HAP-1 (cell line): Measurements from ENCODE around the gene ZNF277.
A peak's percentile ranks its signal among the peaks of the same experiment; 100 is the strongest.

Source experiments
- DNase-seq, 2 experiments: peaks; one replicate each; pipeline ENCODE4 v3.0.0-alpha.2; 2016 to 2020; ENCODE audit warnings: low spot score in 2 of 2
- H3K27me3 ChIP-seq: fragments of 250-450 bp; sonication (Bioruptor Pico); 2 replicates; pipeline ENCODE4 v1.5.1; 2020; ENCODE audit warnings: low read depth, mild to moderate bottlenecking, moderate library complexity
- H3K36me3 ChIP-seq: fragments of 250-450 bp; sonication (Bioruptor Pico); replicated peaks from 2 replicates; pipeline ENCODE4 v1.5.1; 2020; ENCODE audit warnings: mild to moderate bottlenecking
- H3K4me1 ChIP-seq: fragments of 250-450 bp; sonication (Bioruptor Pico); 2 replicates; pipeline ENCODE4 v1.5.1; 2020; ENCODE audit warnings: mild to moderate bottlenecking
- H3K4me3 ChIP-seq: fragments of 250-450 bp; sonication (Bioruptor Pico); 2 replicates; pipeline ENCODE4 v1.5.1; 2020; ENCODE audit warnings: mild to moderate bottlenecking, moderate library complexity
- H3K9me3 ChIP-seq: fragments of 250-450 bp; sonication (Bioruptor Pico); 2 replicates; pipeline ENCODE4 v1.5.1; 2020; ENCODE audit warnings: mild to moderate bottlenecking, moderate library complexity
- in situ Hi-C: fragments of 300-500 bp; cut with MboI; formaldehyde crosslinking; loops from 3 replicates; pipeline ENCODE4 v1.14.3; 2020; ENCODE audit warnings: low sequenced_read_pairs, inconsistent platforms, mixed read lengths

ZNF277 gene, protein sequence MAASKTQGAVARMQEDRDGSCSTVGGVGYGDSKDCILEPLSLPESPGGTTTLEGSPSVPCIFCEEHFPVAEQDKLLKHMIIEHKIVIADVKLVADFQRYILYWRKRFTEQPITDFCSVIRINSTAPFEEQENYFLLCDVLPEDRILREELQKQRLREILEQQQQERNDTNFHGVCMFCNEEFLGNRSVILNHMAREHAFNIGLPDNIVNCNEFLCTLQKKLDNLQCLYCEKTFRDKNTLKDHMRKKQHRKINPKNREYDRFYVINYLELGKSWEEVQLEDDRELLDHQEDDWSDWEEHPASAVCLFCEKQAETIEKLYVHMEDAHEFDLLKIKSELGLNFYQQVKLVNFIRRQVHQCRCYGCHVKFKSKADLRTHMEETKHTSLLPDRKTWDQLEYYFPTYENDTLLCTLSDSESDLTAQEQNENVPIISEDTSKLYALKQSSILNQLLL

DNA sequence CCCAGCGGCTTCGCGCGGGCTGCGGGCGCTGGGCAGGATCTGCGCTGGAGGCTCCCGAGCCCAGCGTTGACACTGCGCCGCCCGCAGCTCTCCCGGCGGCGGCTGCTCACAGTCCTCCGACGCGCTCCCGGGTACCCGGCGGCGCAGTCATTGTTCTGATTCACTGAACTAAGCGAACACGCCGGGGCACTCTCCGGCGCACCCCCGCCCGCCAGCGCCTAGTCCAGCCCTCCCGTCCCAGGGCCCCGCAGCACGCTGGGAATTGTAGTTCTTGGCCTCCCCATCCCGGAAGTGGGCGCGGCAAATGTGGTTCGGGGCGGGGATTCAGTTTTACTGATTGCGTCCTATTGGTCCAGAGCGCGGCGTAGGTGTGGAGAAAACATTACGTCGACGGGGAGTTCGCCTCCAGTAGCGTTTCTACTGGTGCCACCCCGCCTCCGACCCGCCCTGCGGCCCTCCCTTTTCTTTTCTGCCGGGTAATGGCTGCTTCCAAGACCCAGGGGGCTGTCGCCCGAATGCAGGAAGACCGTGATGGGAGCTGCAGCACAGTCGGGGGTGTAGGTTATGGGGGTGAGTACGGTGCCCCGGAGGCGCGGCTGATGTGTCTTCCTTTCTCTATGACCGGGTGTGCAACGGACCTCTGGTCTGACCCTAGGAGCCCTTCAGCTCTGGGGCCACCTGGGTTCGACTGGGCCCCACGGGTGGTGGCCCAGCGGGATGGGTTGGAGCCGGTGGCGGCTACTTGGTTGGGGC lies at the start of gene ZNF277, which contains the start of gene DOCK4:
Gene ZNF277 (plus strand): TSS at position 458 of the 753 bp plus-strand sequence. CDS start 22 bp downstream, at position 480.
Gene DOCK4 (minus strand): TSS at position 162 of the 753 bp plus-strand sequence. CDS start 261 bp downstream, outside the sequence.
- Histone ChIP-seq H3K4me3 (peak within 1 kb of the TSS; percentile 96), H3K36me3 (0 out of 2 replicates have a peak, but pooled peaks cover 2% of the 10 kb centered on the region), H3K4me1 (peaks cover 5% of the 10 kb centered on the region), H3K9me3 (no peaks in the 10 kb centered on the region), H3K27me3 (0 out of 2 replicates have a peak, but pooled peaks cover 4% of the 10 kb centered on the region)
- in situ Hi-C loops: no loop called here
- peak; percentile 97 to 99 for DNase-seq

DNA sequence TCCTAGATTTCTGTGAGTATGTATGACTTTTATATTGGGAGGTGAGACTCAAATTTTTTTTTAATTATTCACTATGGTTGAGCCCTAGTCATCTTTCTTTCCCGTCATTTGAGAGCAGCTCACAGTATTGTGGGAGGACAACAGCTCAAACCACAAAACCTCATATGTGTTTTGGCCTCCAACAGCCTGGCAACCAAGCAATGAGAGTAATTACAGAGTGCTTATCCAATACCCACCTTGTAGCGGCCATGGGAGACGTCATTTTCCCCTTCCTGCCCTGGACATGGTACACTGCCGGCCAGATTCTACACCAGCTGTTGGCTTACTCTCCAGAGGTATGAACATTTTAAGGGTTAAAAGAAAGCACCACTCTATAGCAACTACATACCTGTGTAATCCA lies 49.4 kb upstream of the ZNF277 start:
- DNase-seq: no peak
- no peaks in the 10 kb centered on the region for H3K36me3 ChIP-seq
- H3K9me3 ChIP-seq: no peaks in the 10 kb centered on the region
- H3K4me3 ChIP-seq: no peak overlapping the region
- no peaks in the 10 kb centered on the region; the same call in 1 of the 2 replicates for H3K4me1 ChIP-seq
- in situ Hi-C loops: no loop called here
- H3K27me3 ChIP-seq: 0 out of 2 replicates have a peak, but pooled peaks cover 6% of the 10 kb centered on the region

DNA sequence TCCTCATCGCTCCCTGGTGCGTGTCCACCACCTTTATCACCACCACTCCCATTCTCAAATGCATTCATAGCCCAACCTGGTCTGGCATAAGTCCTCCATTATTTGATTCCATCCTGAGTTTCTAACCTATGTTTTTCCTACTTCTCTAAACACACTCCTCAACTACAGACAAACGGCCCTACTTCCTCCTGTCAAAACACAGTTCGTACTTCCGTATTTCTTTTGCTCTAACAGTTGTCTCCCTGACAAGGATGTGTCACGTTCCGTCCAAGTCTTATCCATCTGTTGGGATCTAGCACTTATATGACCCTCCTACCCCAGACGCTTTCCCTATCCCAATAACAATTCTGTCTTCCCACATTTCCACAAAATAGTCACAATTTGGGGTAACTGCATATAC lies 47.1 kb upstream of the ZNF277 start:
- in situ Hi-C loops: no loop called here
- H3K4me3 ChIP-seq: no peak overlapping the region
- no peaks in the 10 kb centered on the region for H3K27me3 ChIP-seq
- H3K9me3 ChIP-seq: no peaks in the 10 kb centered on the region
- no peaks in the 10 kb centered on the region for H3K36me3 ChIP-seq
- H3K4me1 ChIP-seq: peaks cover 8% of the 10 kb centered on the region
- no peak for DNase-seq

DNA sequence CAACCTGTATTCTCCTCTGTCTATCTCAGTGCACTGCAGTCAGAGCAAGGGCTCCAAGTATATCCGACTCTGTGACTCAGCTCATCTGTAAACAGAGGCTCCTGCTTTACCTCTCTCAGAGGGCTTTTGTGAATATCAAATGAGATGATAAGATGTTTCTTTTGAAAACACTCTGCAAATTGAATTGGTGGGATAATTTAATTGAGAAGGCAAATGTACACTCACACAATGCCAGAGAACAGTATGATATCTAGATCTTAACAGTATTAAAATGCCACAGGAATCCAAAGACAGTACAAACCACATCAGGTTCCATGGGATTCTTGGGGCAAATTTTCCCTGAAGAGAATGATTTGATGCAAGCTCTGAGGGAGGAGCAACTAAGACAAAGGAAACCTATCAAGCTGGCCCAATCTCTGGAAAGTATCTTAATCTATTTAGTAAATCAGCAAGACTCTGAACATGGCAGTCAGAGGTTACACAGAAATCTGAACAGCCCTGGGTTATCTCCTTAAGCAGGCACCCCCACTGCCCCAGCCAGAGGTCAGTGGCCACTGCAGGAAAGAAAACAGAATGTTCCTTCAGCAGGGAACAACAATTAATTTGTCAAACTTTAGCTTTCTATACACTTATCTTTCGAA lies 46.2 kb upstream of the ZNF277 start:
- H3K4me3 ChIP-seq: no peak overlapping the region

DNA sequence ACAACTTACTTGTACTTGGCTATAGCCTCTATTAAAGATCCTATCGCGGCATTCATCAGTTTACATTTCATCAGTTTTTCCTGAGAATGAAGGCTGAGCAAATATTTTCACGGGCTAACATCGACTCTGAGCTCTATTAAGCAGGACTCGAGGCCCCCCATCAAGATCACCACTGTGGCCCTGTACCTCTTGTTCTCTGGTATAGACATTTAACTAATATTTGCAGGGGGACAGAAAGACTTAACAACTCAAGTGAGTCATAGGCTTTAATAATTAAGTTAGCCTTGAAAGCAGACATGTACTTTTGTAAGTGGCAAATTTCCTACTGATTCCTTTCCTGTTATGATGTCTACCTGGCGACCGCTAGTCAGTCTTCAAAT lies 45.7 kb upstream of the ZNF277 start:
- Histone ChIP-seq H3K36me3 (no peaks in the 10 kb centered on the region), H3K4me1 (peaks cover 8% of the 10 kb centered on the region), H3K4me3 (no peak overlapping the region), H3K27me3 (peaks cover 3% of the 10 kb centered on the region; the same call in 1 of the 2 replicates), H3K9me3 (no peaks in the 10 kb centered on the region)
- DNase-seq: no peak
- in situ Hi-C loops: no loop called here

More for the DNA sequence above, 46.2 kb upstream of the ZNF277 start:
- H3K36me3 ChIP-seq: no peaks in the 10 kb centered on the region
- no peaks in the 10 kb centered on the region for H3K9me3 ChIP-seq
- DNase-seq: no peak
- in situ Hi-C loops: no loop called here
- H3K4me1 ChIP-seq: peaks cover 8% of the 10 kb centered on the region
- peaks cover 3% of the 10 kb centered on the region; the same call in 1 of the 2 replicates for H3K27me3 ChIP-seq

DNA sequence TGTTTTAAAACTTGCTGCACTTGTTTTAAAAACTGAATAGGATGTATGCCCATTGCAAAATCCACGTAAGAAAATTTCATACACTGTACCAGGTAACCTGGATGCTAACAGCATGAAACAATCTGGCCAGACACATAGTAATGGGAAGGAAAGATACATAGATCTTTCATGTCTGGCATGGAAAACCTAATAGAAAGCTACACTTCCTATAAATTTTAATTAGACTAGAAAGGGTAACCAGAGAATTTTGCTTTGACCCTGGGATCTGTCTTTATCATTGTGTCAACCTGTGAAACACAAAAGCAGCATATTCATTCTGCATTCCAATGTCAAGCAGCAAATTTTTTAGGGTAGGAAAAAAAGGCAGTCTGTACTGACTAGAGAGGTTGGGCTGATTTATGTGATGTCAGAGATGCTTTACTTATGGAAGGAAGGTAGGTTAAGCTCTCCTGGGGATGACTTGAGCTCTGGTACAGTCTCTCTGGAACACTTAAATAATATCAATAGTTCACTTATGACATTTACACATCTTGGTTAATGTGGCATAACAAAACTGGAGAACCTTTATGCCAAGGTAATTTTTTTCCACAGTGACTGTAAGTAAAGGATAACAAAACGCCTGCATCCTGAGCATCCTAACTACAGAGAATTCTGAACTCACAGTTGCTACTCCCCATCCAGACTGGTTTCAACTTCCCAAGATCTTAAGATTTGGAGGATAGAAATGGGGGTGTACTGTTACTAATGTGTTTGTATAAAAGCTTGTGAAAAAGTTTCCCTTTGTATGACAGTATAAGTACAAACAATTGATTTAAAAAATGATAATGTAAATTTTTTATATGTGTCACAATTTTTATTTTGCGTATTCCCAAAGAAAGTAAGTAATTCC lies 45.0 kb upstream of the ZNF277 start:
- in situ Hi-C loops: no loop called here
- no peaks in the 10 kb centered on the region for H3K9me3 ChIP-seq
- DNase-seq: peak in 1 of 2 experiments; percentile 34
- peaks cover 8% of the 10 kb centered on the region for H3K4me1 ChIP-seq
- H3K36me3 ChIP-seq: no peaks in the 10 kb centered on the region
- peaks cover 3% of the 10 kb centered on the region; the same call in 1 of the 2 replicates for H3K27me3 ChIP-seq
- H3K4me3 ChIP-seq: no peak overlapping the region

DNA sequence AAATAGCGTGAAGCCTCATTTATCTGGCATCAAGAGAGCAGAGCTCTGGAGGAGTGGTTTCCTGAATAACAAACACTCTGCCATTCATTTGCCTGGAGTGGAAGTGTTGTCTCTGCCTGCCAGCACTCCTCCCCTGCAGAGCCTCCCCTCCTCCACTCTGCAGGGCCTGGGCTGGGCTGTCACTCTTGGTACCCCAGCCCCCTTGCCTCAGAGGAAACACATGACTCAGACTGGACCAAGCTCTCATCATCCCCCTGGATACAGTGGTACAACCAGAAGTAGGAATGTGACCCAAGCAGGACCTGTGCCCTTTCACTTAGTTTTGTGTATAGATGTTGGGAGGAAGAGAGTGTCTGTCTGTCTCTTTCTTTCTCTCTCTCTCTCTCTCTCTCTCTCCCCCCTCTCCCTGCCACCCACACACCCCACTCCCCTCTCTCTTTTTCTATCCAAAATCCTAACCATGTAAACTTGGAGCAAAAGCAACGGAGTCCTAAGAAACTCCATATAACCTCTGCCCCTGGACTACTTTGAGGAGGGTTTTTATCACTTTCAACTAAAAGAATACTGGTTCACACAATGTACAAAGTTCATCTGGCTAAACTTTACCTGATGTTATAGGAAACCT lies 44.2 kb upstream of the ZNF277 start:
- Histone ChIP-seq H3K4me3 (no peak overlapping the region), H3K27me3 (peaks cover 3% of the 10 kb centered on the region; the same call in 1 of the 2 replicates), H3K9me3 (no peaks in the 10 kb centered on the region), H3K4me1 (peaks cover 8% of the 10 kb centered on the region), H3K36me3 (no peaks in the 10 kb centered on the region)
- in situ Hi-C loops: no loop called here
- peak; percentile 11 to 22 for DNase-seq

DNA sequence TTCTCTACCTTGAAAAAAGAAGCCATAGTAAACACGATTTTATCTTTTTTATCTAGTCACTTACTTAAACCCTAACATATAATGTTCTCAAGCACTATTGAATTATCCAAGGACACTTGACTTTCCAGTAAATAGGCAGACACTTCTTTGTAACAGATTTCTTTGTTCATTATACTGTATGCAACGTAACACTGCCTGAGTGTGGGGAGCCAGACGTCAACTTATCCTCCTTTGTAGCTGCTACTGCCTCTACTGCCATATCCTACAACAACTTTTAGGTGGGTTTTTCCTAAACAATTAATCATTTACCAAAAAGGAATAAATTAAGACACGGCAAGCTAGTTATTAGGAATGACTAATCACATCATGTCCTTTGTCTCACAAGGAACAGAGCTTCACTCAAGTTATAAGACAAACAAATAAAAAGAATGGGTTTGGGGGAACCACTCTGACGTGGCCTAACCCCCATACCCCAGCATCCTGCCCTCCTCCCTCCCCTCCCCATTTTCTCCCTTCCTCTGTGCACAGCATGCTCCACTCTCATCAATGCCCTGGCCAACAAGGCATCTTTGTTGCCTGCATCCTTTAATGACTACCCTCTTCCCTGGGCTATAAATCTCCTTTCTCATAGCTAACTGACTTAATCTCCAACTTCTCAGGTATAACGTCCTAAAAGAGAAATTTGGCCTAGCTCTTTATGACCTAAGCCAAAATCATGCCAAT lies 43.5 kb upstream of the ZNF277 start:
- Histone ChIP-seq H3K4me3 (no peak overlapping the region), H3K9me3 (no peaks in the 10 kb centered on the region), H3K36me3 (no peaks in the 10 kb centered on the region), H3K27me3 (peaks cover 3% of the 10 kb centered on the region; the same call in 1 of the 2 replicates), H3K4me1 (peaks cover 8% of the 10 kb centered on the region)
- no peak for DNase-seq
- in situ Hi-C loops: no loop called here

DNA sequence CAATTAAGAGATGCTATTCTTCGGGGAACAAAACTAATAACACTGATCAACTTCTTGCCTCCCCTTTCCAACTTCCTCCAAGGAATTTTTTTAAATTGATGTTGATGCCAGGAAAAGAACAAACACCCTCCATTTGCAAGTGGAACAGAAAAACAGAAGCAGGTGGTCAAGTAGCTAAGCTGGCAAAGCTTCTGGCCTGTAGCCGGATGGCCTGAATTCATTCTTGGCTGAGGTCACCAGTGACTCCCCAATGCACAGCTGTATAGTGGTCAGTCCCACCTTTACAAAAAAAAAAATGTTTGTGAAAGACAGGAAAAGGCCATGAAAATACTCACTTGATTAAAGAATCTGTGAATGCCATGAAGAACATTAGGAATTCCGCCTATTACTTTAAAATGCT lies 39.3 kb upstream of the ZNF277 start:
- Histone ChIP-seq H3K9me3 (no peaks in the 10 kb centered on the region), H3K27me3 (peaks cover 3% of the 10 kb centered on the region; the same call in 1 of the 2 replicates), H3K4me1 (peaks cover 8% of the 10 kb centered on the region), H3K36me3 (no peaks in the 10 kb centered on the region), H3K4me3 (no peak overlapping the region)
- in situ Hi-C loops: no loop called here
- DNase-seq: no peak

DNA sequence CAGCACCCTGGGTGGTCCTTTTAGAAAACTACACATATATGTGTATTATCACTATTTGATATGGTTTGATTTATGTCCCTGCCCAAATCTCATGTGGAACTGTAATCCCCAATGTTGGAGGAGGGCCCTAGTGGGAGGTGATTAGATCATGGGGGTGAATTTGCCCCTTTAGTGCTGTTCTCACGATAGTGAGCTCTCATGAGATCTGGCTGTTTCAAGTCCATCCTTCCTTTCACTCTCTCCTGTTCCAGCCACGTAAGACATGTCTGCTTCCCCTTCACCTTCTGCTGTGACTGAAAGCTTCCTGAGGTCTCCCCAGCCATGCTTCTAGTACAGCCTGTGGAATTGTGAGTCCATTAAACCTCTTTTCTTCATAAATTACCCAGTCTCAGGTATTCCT lies 37.6 kb upstream of the ZNF277 start:
- Histone ChIP-seq H3K4me1 (peaks cover 4% of the 10 kb centered on the region; the same call in 1 of the 2 replicates), H3K4me3 (no peak overlapping the region), H3K36me3 (no peaks in the 10 kb centered on the region), H3K27me3 (peaks cover 3% of the 10 kb centered on the region; the same call in 1 of the 2 replicates), H3K9me3 (no peaks in the 10 kb centered on the region)
- no peak for DNase-seq
- in situ Hi-C loops: no loop called here

DNA sequence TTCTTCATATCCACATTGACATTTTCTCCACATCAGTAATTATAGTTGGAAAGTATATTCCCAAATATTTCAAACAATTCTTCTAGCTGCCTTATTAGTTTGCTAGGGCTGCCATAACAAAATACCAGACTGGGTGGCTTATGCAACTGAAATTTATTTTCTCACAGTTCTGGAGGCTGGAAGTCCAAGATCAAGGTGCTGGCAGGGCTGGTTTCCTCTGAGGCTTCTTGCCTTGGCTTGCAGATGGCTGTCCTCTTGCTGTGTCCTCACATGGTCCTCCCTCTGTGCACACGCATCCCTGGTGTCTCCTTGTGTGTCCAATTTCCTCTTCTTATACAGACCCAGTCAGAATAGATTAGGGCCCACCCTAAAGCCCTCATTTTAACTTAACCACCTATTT lies 34.8 kb upstream of the ZNF277 start:
- no peak overlapping the region for H3K4me3 ChIP-seq
- no peaks in the 10 kb centered on the region for H3K27me3 ChIP-seq
- H3K36me3 ChIP-seq: no peaks in the 10 kb centered on the region
- H3K9me3 ChIP-seq: no peaks in the 10 kb centered on the region
- in situ Hi-C loops: no loop called here
- peaks cover 4% of the 10 kb centered on the region; the same call in 1 of the 2 replicates for H3K4me1 ChIP-seq
- no peak for DNase-seq
